Breast epithelium (tissue), 4 donors: ENCODE data around the gene PDE7B. TPM values are rescaled to one million over a fixed set of nuclear protein-coding genes. Genes with fewer than 3 reads are reported as not detected.

Experiments
- DNase-seq, 2 donors: peaks; one replicate each; pipeline ENCODE4 v3.0.0-alpha.2; 2019; ENCODE audit warnings: low spot score in 2 of 2
- H3K27ac ChIP-seq, 2 donors: fragments of 200-600 bp; sonication (generic) in 1 of 2; one replicate each; pipeline ENCODE4 v1.5.1; 2016 to 2019; ENCODE audit warnings: mild to moderate bottlenecking in 1 of 2
- H3K27me3 ChIP-seq, 2 donors: fragments of 200-600 bp; sonication (generic) in 1 of 2; one replicate each; pipeline versions ENCODE4 v1.5.1 to v1.6.0; 2017 to 2019; ENCODE audit warnings: control low read depth in 1 of 2, mild to moderate bottlenecking in 1 of 2
- H3K36me3 ChIP-seq: fragments of 200-600 bp; one replicate; pipeline ENCODE4 v1.5.1; 2019
- H3K4me1 ChIP-seq, 2 donors: fragments of 200-600 bp; sonication (generic); one replicate each; pipeline ENCODE4 v1.5.1; 2016 to 2019; ENCODE audit warnings: control low read depth in 1 of 2
- H3K4me3 ChIP-seq, 3 donors: fragments of 200-600 bp; sonication (generic); 1 replicate in 2 of 3; 2 replicates in 1 of 3; pipeline ENCODE4 v1.5.1; 2016 to 2019; ENCODE audit warnings: mild to moderate bottlenecking in 3 of 3, moderate library complexity in 2 of 3
- H3K9me3 ChIP-seq, 2 donors: fragments of 200-600 bp; sonication (generic) in 1 of 2; one replicate each; pipeline ENCODE4 v1.5.1; 2016 to 2019; ENCODE audit warnings: control low read depth in 1 of 2
- CTCF ChIP-seq, 3 donors: fragments of 450-650 bp; IDR thresholded peaks; one replicate each; pipeline ENCODE4 v1.5.1; 2016 to 2017; ENCODE audit warnings: antibody characterized with exemption in 3 of 3, mild to moderate bottlenecking in 3 of 3, moderate library complexity in 3 of 3
- POLR2A ChIP-seq: fragments of 450-650 bp; IDR thresholded peaks from one replicate; pipeline ENCODE4 v1.6.1; 2016; ENCODE audit warnings: antibody characterized with exemption, mild to moderate bottlenecking, moderate library complexity
- POLR2AphosphoS5 ChIP-seq, 3 donors: sonication (generic); formaldehyde crosslinking; IDR thresholded peaks; one replicate each; pipeline ENCODE4 v1.6.1; 2017; ENCODE audit warnings: antibody characterized with exemption in 3 of 3
- intact Hi-C: fragments of 100-400 bp; cut with DNase I; formaldehyde crosslinking; loops from one replicate; pipeline ENCODE4 v1.15.1; 2023; ENCODE audit warnings: low total_unique reads
- total RNA-seq, 3 donors: library from RNA; depleted of rRNA; stranded (reverse); fragments of >200 nt; gene quantifications; one replicate each; pipeline ENCODE4 v1.1.0, GENCODE V29; 2016

Gene PDE7B
- total RNA-seq, 3 donors from 2014 or later, result 3.4 to 5.2 (median 5.1) TPM

DNA sequence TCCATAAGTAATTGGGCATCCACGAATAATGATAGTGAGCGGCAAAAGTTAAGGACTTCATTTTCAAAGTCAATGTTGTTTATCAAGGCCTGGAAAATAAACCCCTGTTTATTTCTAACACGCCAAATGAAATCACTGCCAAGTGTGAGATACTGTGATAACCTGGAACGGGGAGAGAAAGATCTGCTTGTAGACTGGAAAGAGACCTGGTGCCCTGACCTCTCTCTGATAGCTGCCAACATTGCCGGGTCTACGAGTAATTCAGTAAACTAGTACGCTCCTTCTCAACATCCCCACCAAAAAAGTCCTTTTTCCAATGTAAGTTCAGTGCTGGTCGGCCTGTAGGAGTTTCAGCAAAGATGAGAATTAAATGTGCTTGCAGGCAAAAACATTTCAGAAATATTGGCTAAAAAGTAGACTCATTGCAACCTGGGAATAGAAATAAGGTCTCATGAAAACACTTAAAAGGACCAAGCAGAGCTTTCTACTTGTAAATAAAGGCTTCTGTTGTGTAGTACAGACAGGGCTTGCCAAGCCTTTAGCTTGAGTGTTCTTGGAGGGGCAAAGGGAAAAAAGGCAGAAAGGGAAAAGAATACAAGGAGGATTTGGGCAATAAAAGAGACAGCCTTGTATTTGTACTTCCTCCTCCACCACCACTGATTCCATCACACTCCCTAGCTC, 43.9 kb downstream of the PDE7B start:
- no peak for TF ChIP-seq POLR2A
- no peak for TF ChIP-seq CTCF (IDR thresholded peaks at IDR 0.05)
- TF ChIP-seq POLR2AphosphoS5 (IDR thresholded peaks at IDR 0.05), result no peak
- intact Hi-C loops, result no loop called here
- H3K4me3 ChIP-seq, result no peak overlapping the region
- no peak for DNase-seq
- no peaks in the 10 kb centered on the region for H3K4me1 ChIP-seq
- no peaks in the 10 kb centered on the region for H3K27me3 ChIP-seq
- no peaks in the 10 kb centered on the region for H3K9me3 ChIP-seq
- H3K36me3 ChIP-seq, result no peaks in the 10 kb centered on the region
- peak overlapping the region in 1 of 2 donors; percentile 12 for H3K27ac ChIP-seq

DNA sequence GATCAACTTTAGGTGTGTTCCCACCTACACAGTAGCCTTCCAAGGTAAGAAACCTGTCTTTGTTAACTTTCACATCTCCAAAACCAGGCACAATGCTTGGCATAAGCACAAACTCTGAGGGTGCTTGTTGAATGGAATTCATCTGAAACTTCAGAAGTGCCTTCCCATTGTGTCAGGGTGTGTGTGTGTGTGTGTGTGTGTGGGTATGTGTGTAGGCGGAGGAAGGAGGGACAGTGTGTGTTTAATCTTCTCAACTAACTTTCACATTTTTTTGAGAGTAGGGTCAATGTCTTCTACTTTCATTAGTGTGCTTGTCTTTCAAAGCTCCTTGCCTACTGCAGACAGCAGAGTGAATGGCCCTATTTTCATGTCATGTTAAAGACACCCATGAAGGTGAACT, 45.6 kb downstream of the PDE7B start:
- no peak overlapping the region for H3K27ac ChIP-seq
- intact Hi-C loops, result no loop called here

GRCh38 chr6:135901774-135902524, 50.4 kb downstream of the PDE7B start:
- peak overlapping the region; percentile 34 to 68 for H3K27ac ChIP-seq
- TF ChIP-seq POLR2A (no peak), CTCF (IDR thresholded peaks at IDR 0.05) (no peak), POLR2AphosphoS5 (IDR thresholded peaks at IDR 0.05) (no peak)

More for the DNA sequence above, 45.6 kb downstream of the PDE7B start:
- no peak for DNase-seq
- TF ChIP-seq POLR2AphosphoS5 (IDR thresholded peaks at IDR 0.05), result no peak
- no peak for TF ChIP-seq CTCF (IDR thresholded peaks at IDR 0.05)
- no peak for TF ChIP-seq POLR2A
- H3K27me3 ChIP-seq, result no peaks in the 10 kb centered on the region
- no peaks in the 10 kb centered on the region for H3K4me1 ChIP-seq
- no peak overlapping the region for H3K4me3 ChIP-seq
- no peaks in the 10 kb centered on the region for H3K36me3 ChIP-seq
- H3K9me3 ChIP-seq, result no peaks in the 10 kb centered on the region

DNA sequence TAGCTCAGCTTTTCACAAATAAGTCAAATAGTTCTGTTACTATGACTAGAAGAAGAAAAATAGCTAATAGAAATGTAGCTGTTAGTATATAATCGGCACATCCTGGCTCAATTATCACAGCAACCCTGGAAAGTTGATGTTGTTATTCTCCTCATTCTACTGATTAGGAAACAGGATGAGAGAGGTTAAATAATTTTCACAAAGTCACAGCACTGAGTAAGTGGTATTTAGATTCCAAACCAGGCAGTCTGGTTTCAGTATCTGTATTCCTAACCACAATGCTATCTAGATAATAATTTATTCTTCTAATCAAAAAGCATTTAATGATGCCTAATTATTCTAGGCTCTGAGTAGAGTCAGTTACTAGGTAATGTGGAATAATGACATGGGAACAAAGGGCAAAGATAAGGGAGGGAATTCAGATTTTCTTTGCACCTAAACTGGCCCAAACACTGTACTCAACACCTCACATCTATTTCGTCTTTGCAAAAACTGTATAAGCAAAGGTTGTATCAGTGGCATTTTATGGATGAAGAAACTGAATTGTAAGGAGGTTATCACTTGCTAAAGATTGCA, 51.3 kb downstream of the PDE7B start:
- peak overlapping the region in 1 of 3 donors; percentile 26 for H3K4me3 ChIP-seq
- H3K9me3 ChIP-seq, result no peaks in the 10 kb centered on the region
- H3K36me3 ChIP-seq, result no peaks in the 10 kb centered on the region
- no peak for DNase-seq
- no peaks in the 10 kb centered on the region for H3K4me1 ChIP-seq
- peak overlapping the region; percentile 1 to 68 for H3K27ac ChIP-seq
- intact Hi-C loops, result loop anchor here (1.0 kb wide), 1 partner anchor 13 kb away; no protein-coding TSS in a partner anchor
- no peaks in the 10 kb centered on the region for H3K27me3 ChIP-seq
- TF ChIP-seq CTCF (IDR thresholded peaks at IDR 0.05) (no peak), POLR2A (no peak), POLR2AphosphoS5 (IDR thresholded peaks at IDR 0.05) (no peak)

More at GRCh38 chr6:135901774-135902524, 50.4 kb downstream of the PDE7B start:
- H3K27me3 ChIP-seq, result no peaks in the 10 kb centered on the region
- H3K9me3 ChIP-seq, result no peaks in the 10 kb centered on the region
- H3K4me1 ChIP-seq, result no peaks in the 10 kb centered on the region
- no peaks in the 10 kb centered on the region for H3K36me3 ChIP-seq
- H3K4me3 ChIP-seq, result peak overlapping the region in 2 of 3 donors; percentile 19 to 44
- intact Hi-C loops, result no loop called here
- no peak for DNase-seq

DNA sequence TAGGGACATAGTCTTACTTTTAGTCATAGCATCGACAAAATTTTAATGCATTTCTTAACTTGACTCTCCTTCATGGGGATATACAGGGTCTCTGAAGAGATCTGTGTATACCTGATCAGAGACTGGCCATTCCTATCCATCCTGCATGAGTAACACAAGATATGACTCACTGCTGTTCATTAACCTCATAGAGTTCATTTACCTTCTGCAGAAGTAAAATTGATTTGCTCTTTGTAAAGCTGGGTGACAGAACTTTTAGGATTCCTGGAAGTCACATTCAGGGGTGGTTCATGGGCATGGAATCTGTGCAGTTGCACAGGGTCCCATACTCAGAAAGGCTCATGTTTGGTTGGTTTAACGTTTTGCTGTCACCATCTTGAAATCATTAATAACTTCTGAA, 53.2 kb downstream of the PDE7B start:
- intact Hi-C loops, result no loop called here
- no peak overlapping the region for H3K27ac ChIP-seq
- H3K9me3 ChIP-seq, result no peaks in the 10 kb centered on the region
- H3K4me1 ChIP-seq, result no peaks in the 10 kb centered on the region
- DNase-seq, result no peak
- H3K36me3 ChIP-seq, result no peaks in the 10 kb centered on the region
- H3K27me3 ChIP-seq, result no peaks in the 10 kb centered on the region
- no peak for TF ChIP-seq POLR2AphosphoS5 (IDR thresholded peaks at IDR 0.05)
- TF ChIP-seq CTCF (IDR thresholded peaks at IDR 0.05), result no peak
- no peak for TF ChIP-seq POLR2A
- no peak overlapping the region for H3K4me3 ChIP-seq
